Stomach (tissue), 9 donors: ENCODE measurements around the gene PRKN. TPM values are rescaled to one million over a fixed set of nuclear protein-coding genes. Genes with fewer than 3 reads are reported as not detected.
"Not testable (repeated sequence)": the region's sequence is repeated elsewhere in the genome, so short reads cannot be mapped to it uniquely, and the experiment has no call there.

Experiments used
- DNase-seq, 2 donors: peaks; one replicate each; pipeline versions ENCODE4 v3.0.0 to v3.0.0-alpha.2; 2013 to 2019
- H3K27ac ChIP-seq, 5 donors: fragments of 200-600 bp in 4 of 5; sonication (generic) in 4 of 5; one replicate each; pipeline ENCODE4 v1.5.1; 2013 to 2019; ENCODE audit warnings: mild to moderate bottlenecking in 1 of 5, moderate library complexity in 1 of 5
- H3K27me3 ChIP-seq, 3 donors: fragments of 200-600 bp; sonication (generic); one replicate each; pipeline ENCODE4 v1.5.1; 2017 to 2019; ENCODE audit warnings: mixed run types in 1 of 3
- H3K36me3 ChIP-seq, 4 donors: fragments of 200-600 bp; sonication (generic); 1 replicate in 3 of 4; 2 replicates in 1 of 4; pipeline ENCODE4 v1.5.1; 2016 to 2019
- H3K4me1 ChIP-seq, 4 donors: fragments of 200-600 bp; sonication (generic); one replicate each; pipeline ENCODE4 v1.5.1; 2016 to 2019
- H3K4me3 ChIP-seq, 4 donors: fragments of 200-600 bp; sonication (generic) in 3 of 4; one replicate each; pipeline ENCODE4 v1.5.1; 2016 to 2019; ENCODE audit warnings: mild to moderate bottlenecking in 1 of 4
- H3K9me3 ChIP-seq, 4 donors: fragments of 200-600 bp; sonication (generic); one replicate each; pipeline ENCODE4 v1.5.1; 2016 to 2019
- CTCF ChIP-seq, 7 experiments: fragments of 450-650 bp in 4 of 7; fragments of 200-600 bp in 3 of 7; sonication (generic) in 3 of 7; IDR thresholded peaks; one replicate each; pipeline ENCODE4 v1.5.1; 2016 to 2019; ENCODE audit warnings: antibody characterized with exemption in 7 of 7, control low read depth in 2 of 7, mild to moderate bottlenecking in 1 of 7
- EP300 ChIP-seq: sonication (generic); formaldehyde crosslinking; IDR thresholded peaks from one replicate; pipeline ENCODE4 v1.6.1; 2017; ENCODE audit warnings: antibody characterized with exemption
- POLR2A ChIP-seq, 4 donors: fragments of 450-650 bp; IDR thresholded peaks; one replicate each; pipeline ENCODE4 v1.6.1; 2016; ENCODE audit warnings: antibody characterized with exemption in 4 of 4, control low read depth in 2 of 4, mild to moderate bottlenecking in 1 of 4, moderate library complexity in 1 of 4
- POLR2AphosphoS5 ChIP-seq, 3 donors: sonication (generic); formaldehyde crosslinking; IDR thresholded peaks; one replicate each; pipeline ENCODE4 v1.6.1; 2016; ENCODE audit warnings: antibody characterized with exemption in 3 of 3
- WGBS, 5 donors: extraction: QIAGEN DNeasy Blood & Tissue Kit in 3 of 5; methylation state at CpG; one replicate each; pipeline versions ENCODE4 v1.1.5 to v1.1.7; 2013 to 2018; 5-methylcytosine and 5-hydroxymethylcytosine counted together
- intact Hi-C: fragments of 100-400 bp; cut with DNase I; formaldehyde crosslinking; loops from one replicate; pipeline ENCODE4 v1.15.1; 2023; ENCODE audit warnings: low total_unique reads
- polyA plus RNA-seq, 3 donors: library from polyadenylated mRNA; stranded (reverse); fragments of 200-250 nt; gene quantifications; one replicate each; pipeline ENCODE4 v1.2.3, GENCODE V29; 2013
- total RNA-seq, 5 donors: library from RNA; depleted of rRNA; stranded (reverse); fragments of >200 nt; gene quantifications; one replicate each; pipeline versions ENCODE4 v1.1.0 to v1.2.3, GENCODE V29; 2014 to 2016
- donor health status: healthy with polysubstance abuse.
- donor health status: Bipolar disorder and iron deficiency.
- donor health status: healthy.

PRKN gene
- total and polyA plus RNA-seq, 8 donors = 0.68 to 19.8 (median 9.5) TPM

- no peak for TF ChIP-seq POLR2AphosphoS5 (IDR thresholded peaks at IDR 0.05)
- TF ChIP-seq POLR2A (IDR thresholded peaks at IDR 0.05) = no peak
- TF ChIP-seq EP300 = no peak
- TF ChIP-seq CTCF (IDR thresholded peaks at IDR 0.05) = no peak
These were observed 857.2 kb downstream of the PRKN start for GRCh38 chr6:161870236-161870901.

DNA sequence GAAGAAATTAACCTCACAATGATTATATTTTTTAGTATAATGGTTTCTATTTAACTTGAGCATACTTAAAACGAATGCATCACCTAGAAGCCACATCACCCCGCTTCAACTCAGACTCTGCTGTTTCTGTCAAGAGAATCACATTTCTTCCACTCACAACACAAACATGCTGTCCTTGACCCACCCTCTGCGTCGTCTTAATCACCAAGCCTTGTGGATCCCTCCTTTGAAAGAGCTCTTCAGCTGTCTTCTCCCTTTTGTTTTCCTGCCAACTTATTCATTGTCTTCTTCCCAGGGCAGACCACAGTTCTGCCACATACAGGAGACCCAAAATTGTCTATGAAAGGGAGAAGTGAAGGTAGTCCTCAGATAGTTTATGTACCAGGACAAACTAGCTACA is 858.1 kb downstream of the PRKN start:
- Histone ChIP-seq H3K4me3 (no peak overlapping the region), H3K27me3 (no peaks in the 10 kb centered on the region), H3K36me3 (no peaks in the 10 kb centered on the region), H3K9me3 (no peaks in the 10 kb centered on the region), H3K27ac (no peak overlapping the region), H3K4me1 (peaks cover 0 to 9% (median 3%) of the 10 kb centered on the region in 4 donors)
- 83 to 91% (median 83%) methylated on average over 4 of the region's 4 CpGs for WGBS, 5 donors
- intact Hi-C loops = no loop called here
- TF ChIP-seq POLR2AphosphoS5 (IDR thresholded peaks at IDR 0.05) (no peak), CTCF (IDR thresholded peaks at IDR 0.05) (no peak), EP300 (no peak), POLR2A (IDR thresholded peaks at IDR 0.05) (no peak)
- no peak for DNase-seq

More at GRCh38 chr6:161870236-161870901, 857.2 kb downstream of the PRKN start:
- 26 to 54% (median 49%) methylated on average over 4 of the region's 4 CpGs for WGBS, 5 donors
- peaks cover 0 to 9% (median 3%) of the 10 kb centered on the region in 4 donors for H3K4me1 ChIP-seq
- H3K36me3 ChIP-seq = no peaks in the 10 kb centered on the region
- intact Hi-C loops = no loop called here
- H3K9me3 ChIP-seq = no peaks in the 10 kb centered on the region
- H3K4me3 ChIP-seq = no peak overlapping the region
- H3K27ac ChIP-seq = peak overlapping the region in 1 of 5 donors; percentile 5
- DNase-seq = no peak
- H3K27me3 ChIP-seq = no peaks in the 10 kb centered on the region

- no peak overlapping the region for H3K27ac ChIP-seq
- no peak for DNase-seq
- H3K4me1 ChIP-seq = peaks cover 0 to 9% (median 3%) of the 10 kb centered on the region in 4 donors
- H3K27me3 ChIP-seq = no peaks in the 10 kb centered on the region
- H3K36me3 ChIP-seq = no peaks in the 10 kb centered on the region
- H3K4me3 ChIP-seq = no peak overlapping the region
- no peak for TF ChIP-seq CTCF (IDR thresholded peaks at IDR 0.05)
- TF ChIP-seq EP300 = no peak
- no peak for TF ChIP-seq POLR2AphosphoS5 (IDR thresholded peaks at IDR 0.05)
- no peak for TF ChIP-seq POLR2A (IDR thresholded peaks at IDR 0.05)
- no peaks in the 10 kb centered on the region for H3K9me3 ChIP-seq
- intact Hi-C loops = no loop called here
- WGBS, 5 donors = 69 to 99% (median 98%) methylated on average over 3 of the region's 3 CpGs
These were observed 861.0 kb downstream of the PRKN start for GRCh38 chr6:161866570-161866969.

GRCh38 chr6:161861061-161861460 is 866.5 kb downstream of the PRKN start:
- DNase-seq, H3K4me1 ChIP-seq, H3K27me3 ChIP-seq, H3K9me3 ChIP-seq, H3K4me3 ChIP-seq, H3K27ac ChIP-seq, H3K36me3 ChIP-seq, intact Hi-C loops: not testable (repeated sequence)
- WGBS, 5 donors = 45 to 92% (median 73%) methylated on average over 2 of the region's 2 CpGs

GRCh38 chr6:161853657-161854056 is 873.9 kb downstream of the PRKN start:
- no peaks in the 10 kb centered on the region for H3K9me3 ChIP-seq
- DNase-seq = no peak
- no peak for TF ChIP-seq POLR2AphosphoS5 (IDR thresholded peaks at IDR 0.05)
- no peak for TF ChIP-seq EP300
- no peak for TF ChIP-seq CTCF (IDR thresholded peaks at IDR 0.05)
- H3K27me3 ChIP-seq = no peaks in the 10 kb centered on the region
- H3K27ac ChIP-seq = no peak overlapping the region
- H3K4me3 ChIP-seq = no peak overlapping the region
- intact Hi-C loops = no loop called here
- no peaks in the 10 kb centered on the region for H3K4me1 ChIP-seq
- no peaks in the 10 kb centered on the region for H3K36me3 ChIP-seq
- WGBS, 5 donors = 79 to 85% (median 84%) methylated on average over 7 of the region's 7 CpGs

GRCh38 chr6:161851486-161851885 is 876.1 kb downstream of the PRKN start:
- H3K36me3 ChIP-seq, H3K27ac ChIP-seq, H3K4me1 ChIP-seq, H3K4me3 ChIP-seq, DNase-seq, intact Hi-C loops, H3K27me3 ChIP-seq, H3K9me3 ChIP-seq: not testable (repeated sequence)
- WGBS, 5 donors = 91 to 97% (median 94%) methylated on average over 12 of the region's 12 CpGs
